HFFc6 (cell line): Measurements from ENCODE around the gene PDE8B. TPM values are rescaled to one million over a fixed set of nuclear protein-coding genes. Genes with fewer than 3 reads are reported as not detected.

Source experiments
- DNase-seq: peaks from one replicate; pipeline ENCODE4 v3.0.0-alpha.2; 2018
- H3K27ac Mint-ChIP-seq: 2 replicates; pipeline ENCODE4 v1.8.0; 2020; ENCODE audit warnings: mild to moderate bottlenecking, mixed read lengths
- H3K27me3 Mint-ChIP-seq: 2 replicates; pipeline ENCODE4 v1.8.0; 2021; ENCODE audit warnings: mild to moderate bottlenecking, moderate library complexity, mixed read lengths; ENCODE audit not compliant: insufficient read depth
- H3K36me3 Mint-ChIP-seq: 2 replicates; pipeline ENCODE4 v1.8.0; 2021; ENCODE audit warnings: low read depth, mixed read lengths
- H3K4me1 Mint-ChIP-seq: 2 replicates; pipeline ENCODE4 v1.8.0; 2020; ENCODE audit warnings: low read depth, mixed read lengths
- H3K4me3 Mint-ChIP-seq: 2 replicates; pipeline ENCODE4 v1.8.0; 2020; ENCODE audit warnings: mild to moderate bottlenecking, moderate library complexity, mixed read lengths
- H3K9me3 Mint-ChIP-seq: 2 replicates; pipeline ENCODE4 v1.8.0; 2020; ENCODE audit warnings: mild to moderate bottlenecking, mixed read lengths
- CTCF ChIP-seq: fragments of 200-600 bp; sonication (generic); IDR thresholded peaks from 2 replicates; pipeline ENCODE4 v1.5.0; 2021; ENCODE audit warnings: antibody characterized with exemption, mild to moderate bottlenecking
- total RNA-seq, 6 experiments: library from RNA; stranded (reverse); fragmentation: NEBNext Ultra II Directional; extraction: Animal tissue kit (Norgen Biotek cat#: 25700); gene quantifications; 2 replicates in 1 of 6; 3 replicates in 5 of 6; pipeline ENCODE4 v1.2.3, GENCODE V29; 2021

PDE8B gene
- total RNA-seq, 6 experiments from 2014 or later = 0.14 TPM; not detected in 5

- Mint-ChIP-seq H3K27me3 (peaks cover 56% of the 10 kb centered on the region), H3K4me3 (no peak overlapping the region), H3K9me3 (no peaks in the 10 kb centered on the region), H3K36me3 (peaks cover 8% of the 10 kb centered on the region), H3K4me1 (peaks cover 5% of the 10 kb centered on the region; the same call in 1 of the 2 replicates), H3K27ac (no peak overlapping the region)
- TF ChIP-seq CTCF = no peak
- no peak for DNase-seq
Observed at GRCh38 chr5:77213601-77214000, 3.1 kb downstream of the PDE8B start.

DNA sequence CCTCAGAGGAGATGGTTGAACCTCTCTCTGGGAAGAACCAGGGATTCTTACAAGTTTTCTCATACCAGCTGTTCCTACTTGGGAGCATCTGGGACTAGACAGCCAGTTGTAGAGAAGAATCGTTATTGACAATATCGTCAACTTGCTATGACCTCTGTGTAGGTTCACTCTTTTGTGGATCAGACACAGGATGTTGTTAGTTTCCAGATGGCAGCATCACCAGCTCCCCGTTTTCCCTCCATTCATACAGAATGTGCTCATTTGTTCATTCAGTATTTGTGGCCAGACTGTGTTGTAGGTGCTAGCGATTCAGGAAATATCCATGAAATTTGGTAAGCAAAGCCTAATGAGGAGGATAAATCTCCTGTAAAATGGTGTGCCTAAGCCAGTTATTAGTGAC lies 3.7 kb downstream of the PDE8B start:
- H3K27ac Mint-ChIP-seq = no peak overlapping the region
- no peaks in the 10 kb centered on the region for H3K9me3 Mint-ChIP-seq
- no peak overlapping the region for H3K4me3 Mint-ChIP-seq
- peaks cover 5% of the 10 kb centered on the region; the same call in 1 of the 2 replicates for H3K4me1 Mint-ChIP-seq
- no peak for TF ChIP-seq CTCF
- H3K27me3 Mint-ChIP-seq = peaks cover 59% of the 10 kb centered on the region
- peaks cover 8% of the 10 kb centered on the region for H3K36me3 Mint-ChIP-seq
- no peak for DNase-seq

GRCh38 chr5:77218263-77218662 lies 7.8 kb downstream of the PDE8B start:
- Mint-ChIP-seq H3K36me3 (no peaks in the 10 kb centered on the region), H3K9me3 (no peaks in the 10 kb centered on the region), H3K27ac (no peak overlapping the region), H3K27me3 (peaks cover 56% of the 10 kb centered on the region), H3K4me1 (no peaks in the 10 kb centered on the region), H3K4me3 (no peak overlapping the region)
- TF ChIP-seq CTCF = peak; percentile 56
- no peak for DNase-seq

DNA sequence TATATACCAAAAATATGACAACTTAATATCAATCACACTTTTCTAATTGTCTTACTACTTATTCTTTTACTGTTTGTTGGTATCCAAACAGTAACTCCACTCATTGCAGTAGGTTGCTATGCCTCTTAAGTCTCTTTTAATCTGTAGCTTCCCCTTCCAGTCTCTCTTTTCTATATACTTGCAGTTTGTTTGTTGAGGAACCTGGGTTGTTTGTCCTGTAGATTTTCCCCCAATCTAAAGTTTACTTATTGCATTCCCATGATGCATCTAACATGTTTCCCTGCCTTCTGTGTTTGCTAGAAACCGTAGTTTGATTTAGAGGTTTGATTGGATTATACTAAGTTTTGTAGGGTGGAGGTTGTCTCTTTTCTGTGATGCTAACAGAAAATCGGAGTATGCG lies 10.6 kb downstream of the PDE8B start:
- DNase-seq = no peak
- Mint-ChIP-seq H3K27ac (no peak overlapping the region), H3K9me3 (no peaks in the 10 kb centered on the region), H3K4me1 (peaks cover 17% of the 10 kb centered on the region), H3K36me3 (no peaks in the 10 kb centered on the region), H3K4me3 (no peak overlapping the region), H3K27me3 (peaks cover 40% of the 10 kb centered on the region)
- TF ChIP-seq CTCF = no peak

DNA sequence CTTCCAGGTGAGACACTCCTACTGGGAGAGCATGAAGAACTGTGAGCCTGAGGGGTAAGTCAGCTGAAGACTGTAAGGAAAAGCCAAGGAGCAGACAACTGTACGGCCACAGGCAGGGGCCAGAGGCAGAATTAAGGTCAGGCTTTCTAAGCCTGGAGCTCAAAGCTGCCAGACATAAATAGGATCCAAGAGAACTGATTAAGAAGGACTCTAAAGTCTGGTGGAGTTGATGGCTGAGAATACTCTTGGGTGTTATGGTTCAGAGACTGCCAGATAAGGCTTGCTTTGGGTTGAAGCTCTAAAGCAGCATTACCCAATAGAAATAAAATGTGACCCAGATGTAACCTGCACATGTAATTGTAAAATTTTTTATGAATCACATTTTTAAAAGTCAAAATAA lies 12.2 kb downstream of the PDE8B start:
- peaks cover 32% of the 10 kb centered on the region for H3K27me3 Mint-ChIP-seq
- H3K27ac Mint-ChIP-seq = no peak overlapping the region
- peaks cover 17% of the 10 kb centered on the region for H3K4me1 Mint-ChIP-seq
- no peaks in the 10 kb centered on the region for H3K36me3 Mint-ChIP-seq
- no peak for DNase-seq
- H3K9me3 Mint-ChIP-seq = no peaks in the 10 kb centered on the region
- no peak for TF ChIP-seq CTCF
- H3K4me3 Mint-ChIP-seq = no peak overlapping the region

DNA sequence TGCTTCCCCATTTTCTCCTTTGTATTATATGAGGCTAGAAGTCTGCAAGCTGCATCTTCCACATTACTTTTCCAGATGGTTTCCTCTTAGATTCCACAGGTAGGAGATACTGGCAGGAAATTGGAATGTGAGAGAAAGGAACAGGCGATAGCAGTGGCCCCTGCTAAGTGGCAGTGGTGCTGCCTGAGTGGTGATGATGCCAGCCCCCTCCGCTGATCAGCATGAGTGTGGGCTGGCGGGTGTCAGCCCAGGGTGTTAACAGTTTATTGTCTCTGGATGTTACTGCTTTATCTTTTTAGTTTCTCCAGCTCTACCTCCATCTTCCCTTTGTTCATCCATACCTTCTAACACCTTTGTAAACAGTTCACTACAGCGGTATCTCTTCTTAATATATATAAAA lies 13.2 kb downstream of the PDE8B start:
- Mint-ChIP-seq H3K27ac (no peak overlapping the region), H3K36me3 (no peaks in the 10 kb centered on the region), H3K4me1 (peaks cover 17% of the 10 kb centered on the region), H3K27me3 (peaks cover 29% of the 10 kb centered on the region), H3K4me3 (no peak overlapping the region), H3K9me3 (no peaks in the 10 kb centered on the region)
- TF ChIP-seq CTCF = no peak
- no peak for DNase-seq
